Measurements from ENCODE around the gene CNTNAP2.

CNTNAP2 gene

GRCh38 chr7:147569116-147569913 is 1452.7 kb downstream of the CNTNAP2 start:
- TF ChIP-seq PAX5 (IDR thresholded peaks at IDR 0.05; ENCODE audit: insufficient read depth, low read length, severe bottlenecking) (no peak), POU2F2 (IDR thresholded peaks at IDR 0.05; ENCODE audit: low read depth, low read length) (no peak), POLR2A (IDR thresholded peaks at IDR 0.05; ENCODE audit: low read depth, low read length) (no peak), TAF1 (IDR thresholded peaks at IDR 0.05; ENCODE audit: low read depth, low read length) (no peak), SPI1 (IDR thresholded peaks at IDR 0.05; ENCODE audit: low read depth, low read length) (no peak), POLR2AphosphoS5 (IDR thresholded peaks at IDR 0.05; ENCODE audit: low read depth, low read length) (no peak)
- DNase-seq (ENCODE audit: insufficient read length, low spot score) (no peak), FAIRE-seq (no peak)

- FAIRE-seq (no peak), DNase-seq (ENCODE audit: insufficient read length, low spot score) (no peak)
- TF ChIP-seq TAF1 (IDR thresholded peaks at IDR 0.05; ENCODE audit: low read depth, low read length) (no peak), PAX5 (IDR thresholded peaks at IDR 0.05; ENCODE audit: insufficient read depth, low read length, severe bottlenecking) (no peak), POU2F2 (IDR thresholded peaks at IDR 0.05; ENCODE audit: low read depth, low read length) (no peak), POLR2AphosphoS5 (IDR thresholded peaks at IDR 0.05; ENCODE audit: low read depth, low read length) (no peak), POLR2A (IDR thresholded peaks at IDR 0.05; ENCODE audit: low read depth, low read length) (no peak), SPI1 (IDR thresholded peaks at IDR 0.05; ENCODE audit: low read depth, low read length) (no peak)
Measured at GRCh38 chr7:147570390-147570789, 1453.8 kb downstream of the CNTNAP2 start.

- TF ChIP-seq POU2F2 (IDR thresholded peaks at IDR 0.05; ENCODE audit: low read depth, low read length) (no peak), POLR2A (IDR thresholded peaks at IDR 0.05; ENCODE audit: low read depth, low read length) (no peak), POLR2AphosphoS5 (IDR thresholded peaks at IDR 0.05; ENCODE audit: low read depth, low read length) (no peak), SPI1 (IDR thresholded peaks at IDR 0.05; ENCODE audit: low read depth, low read length) (no peak), PAX5 (IDR thresholded peaks at IDR 0.05; ENCODE audit: insufficient read depth, low read length, severe bottlenecking) (no peak), TAF1 (IDR thresholded peaks at IDR 0.05; ENCODE audit: low read depth, low read length) (no peak)
- FAIRE-seq, result no peak
- no peak for DNase-seq (ENCODE audit: insufficient read length, low spot score)
Measured at GRCh38 chr7:147571436-147572185, 1455.0 kb downstream of the CNTNAP2 start.

GRCh38 chr7:147578196-147578595 is 1461.6 kb downstream of the CNTNAP2 start:
- DNase-seq (ENCODE audit: insufficient read length, low spot score) (no peak), FAIRE-seq (no peak)
- TF ChIP-seq POLR2A (IDR thresholded peaks at IDR 0.05; ENCODE audit: low read depth, low read length) (no peak), POLR2AphosphoS5 (IDR thresholded peaks at IDR 0.05; ENCODE audit: low read depth, low read length) (no peak), TAF1 (IDR thresholded peaks at IDR 0.05; ENCODE audit: low read depth, low read length) (no peak), POU2F2 (IDR thresholded peaks at IDR 0.05; ENCODE audit: low read depth, low read length) (no peak), SPI1 (IDR thresholded peaks at IDR 0.05; ENCODE audit: low read depth, low read length) (no peak), PAX5 (IDR thresholded peaks at IDR 0.05; ENCODE audit: insufficient read depth, low read length, severe bottlenecking) (no peak)

- no peak for FAIRE-seq
- DNase-seq (ENCODE audit: insufficient read length, low spot score), result no peak
- TF ChIP-seq PAX5 (IDR thresholded peaks at IDR 0.05; ENCODE audit: insufficient read depth, low read length, severe bottlenecking), result no peak
- no peak for TF ChIP-seq POLR2A (IDR thresholded peaks at IDR 0.05; ENCODE audit: low read depth, low read length)
- no peak for TF ChIP-seq SPI1 (IDR thresholded peaks at IDR 0.05; ENCODE audit: low read depth, low read length)
- TF ChIP-seq POLR2AphosphoS5 (IDR thresholded peaks at IDR 0.05; ENCODE audit: low read depth, low read length), result no peak
Measured at GRCh38 chr7:147579148-147579547, 1462.5 kb downstream of the CNTNAP2 start.

- no peak for DNase-seq (ENCODE audit: insufficient read length, low spot score)
- TF ChIP-seq PAX5 (IDR thresholded peaks at IDR 0.05; ENCODE audit: insufficient read depth, low read length, severe bottlenecking) (no peak), POLR2A (IDR thresholded peaks at IDR 0.05; ENCODE audit: low read depth, low read length) (no peak), SPI1 (IDR thresholded peaks at IDR 0.05; ENCODE audit: low read depth, low read length) (no peak), POLR2AphosphoS5 (IDR thresholded peaks at IDR 0.05; ENCODE audit: low read depth, low read length) (no peak), POU2F2 (IDR thresholded peaks at IDR 0.05; ENCODE audit: low read depth, low read length) (no peak), TAF1 (IDR thresholded peaks at IDR 0.05; ENCODE audit: low read depth, low read length) (no peak)
- FAIRE-seq, result no peak
Measured at GRCh38 chr7:147584771-147585193, 1468.2 kb downstream of the CNTNAP2 start.

- FAIRE-seq (no peak), DNase-seq (ENCODE audit: insufficient read length, low spot score) (no peak)
Measured at GRCh38 chr7:147586110-147586509, 1469.5 kb downstream of the CNTNAP2 start.

DNA sequence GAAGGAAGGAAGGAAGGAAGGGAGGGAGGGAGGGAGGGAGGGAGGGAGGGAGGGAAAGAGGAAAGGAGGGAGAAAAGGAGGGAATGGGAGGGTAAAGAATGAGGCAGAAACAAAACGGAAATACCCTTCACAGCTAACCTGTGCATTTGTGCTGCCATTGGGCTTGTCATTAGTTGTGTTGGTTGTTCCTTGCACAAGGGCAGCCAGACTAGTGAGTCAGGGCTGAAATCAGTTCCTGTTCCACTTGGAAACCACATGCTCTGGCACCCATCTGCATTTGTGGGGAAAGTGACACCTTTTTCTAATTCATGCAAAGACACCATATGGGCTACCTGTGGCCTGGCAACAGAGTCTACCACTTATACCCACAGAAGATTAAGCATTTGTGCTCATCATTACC is 1469.9 kb downstream of the CNTNAP2 start:
- no peak for DNase-seq (ENCODE audit: insufficient read length, low spot score)

More at GRCh38 chr7:147586110-147586509, 1469.5 kb downstream of the CNTNAP2 start:
- TF ChIP-seq PAX5 (IDR thresholded peaks at IDR 0.05; ENCODE audit: insufficient read depth, low read length, severe bottlenecking), result no peak
- no peak for TF ChIP-seq POU2F2 (IDR thresholded peaks at IDR 0.05; ENCODE audit: low read depth, low read length)
- no peak for TF ChIP-seq POLR2AphosphoS5 (IDR thresholded peaks at IDR 0.05; ENCODE audit: low read depth, low read length)
- no peak for TF ChIP-seq POLR2A (IDR thresholded peaks at IDR 0.05; ENCODE audit: low read depth, low read length)
- TF ChIP-seq SPI1 (IDR thresholded peaks at IDR 0.05; ENCODE audit: low read depth, low read length), result no peak
- no peak for TF ChIP-seq TAF1 (IDR thresholded peaks at IDR 0.05; ENCODE audit: low read depth, low read length)

More for the DNA sequence above, 1469.9 kb downstream of the CNTNAP2 start:
- no peak for TF ChIP-seq POLR2AphosphoS5 (IDR thresholded peaks at IDR 0.05; ENCODE audit: low read depth, low read length)
- no peak for TF ChIP-seq POU2F2 (IDR thresholded peaks at IDR 0.05; ENCODE audit: low read depth, low read length)
- TF ChIP-seq SPI1 (IDR thresholded peaks at IDR 0.05; ENCODE audit: low read depth, low read length), result no peak
- no peak for TF ChIP-seq POLR2A (IDR thresholded peaks at IDR 0.05; ENCODE audit: low read depth, low read length)
- TF ChIP-seq PAX5 (IDR thresholded peaks at IDR 0.05; ENCODE audit: insufficient read depth, low read length, severe bottlenecking), result no peak
- no peak for FAIRE-seq
